ENCODE measurements around the gene ATXN1. TPM values are rescaled to one million over a fixed set of nuclear protein-coding genes. Genes with fewer than 3 reads are reported as not detected.

The ATXN1 gene
- total and polyA plus RNA-seq, 2 of the 8 experiments (the other 6 are each of a cell fraction or from before 2014, with no cell fraction given): 1.6 to 4.0 TPM

DNA sequence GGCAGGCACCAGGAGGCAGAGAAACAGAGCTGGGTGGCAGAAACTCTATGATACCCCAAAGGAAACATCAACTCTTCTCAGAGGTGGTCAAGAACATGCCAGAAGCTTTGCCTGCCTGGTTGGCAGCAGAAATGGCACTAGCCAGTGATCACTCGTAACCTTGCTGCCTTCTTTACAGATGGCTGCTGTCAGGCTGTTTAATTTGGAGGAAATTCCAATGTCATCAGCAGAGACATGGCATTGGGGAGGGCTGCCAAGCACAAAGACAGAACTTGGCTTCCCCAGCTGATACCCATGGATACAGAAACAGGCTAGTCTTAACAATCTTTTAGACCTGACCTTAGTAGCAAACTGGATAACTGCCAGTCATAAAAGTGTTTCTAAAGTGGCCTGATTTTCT, 369.2 kb downstream of the ATXN1 start:
- Histone ChIP-seq H3K4me3 (ENCODE audit: extremely low read depth in 1 of 4, insufficient read depth in 2 of 4, low read depth in 3 of 4, low read length in 4 of 4) (no peak overlapping the region), H3K27ac (ENCODE audit: low read depth, low read length) (no peak overlapping the region), H4K20me1 (replicated peaks in 1 of 2; ENCODE audit: control insufficient read depth in 1 of 2, insufficient read depth in 2 of 2, low read length in 2 of 2) (no peaks in the 10 kb centered on the region), H3K79me2 (ENCODE audit: control insufficient read depth in 1 of 2, insufficient read depth in 2 of 2, low read length in 2 of 2) (no peaks in the 10 kb centered on the region), H2BK20ac (ENCODE audit: low read length) (no peak overlapping the region), H3K27me3 (replicated peaks in 1 of 4; ENCODE audit: control insufficient read depth in 3 of 4, extremely low read depth in 1 of 4, insufficient read depth in 3 of 4, low read length in 3 of 4) (no peaks in the 10 kb centered on the region), H3K4me2 (ENCODE audit: insufficient read depth in 1 of 2, low read depth in 2 of 2, low read length in 2 of 2) (no peak overlapping the region), H2BK5ac (ENCODE audit: low read depth, low read length) (no peak overlapping the region), H4K5ac (ENCODE audit: insufficient read length, low read depth, low read length) (no peak overlapping the region), H3K79me1 (ENCODE audit: low read depth, low read length) (no peaks in the 10 kb centered on the region), H2AFZ (ENCODE audit: low read length) (no peak overlapping the region), H3K18ac (ENCODE audit: extremely low read depth, low read length) (no peak overlapping the region), H3K23me2 (ENCODE audit: low read depth, low read length) (no peaks in the 10 kb centered on the region), H4K8ac (ENCODE audit: extremely low read depth, insufficient read depth, low read length) (no peak overlapping the region), H2BK15ac (ENCODE audit: low read length) (no peak overlapping the region), H2BK120ac (replicated peaks; ENCODE audit: low read depth, low read length) (no peak overlapping the region), H2AK5ac (ENCODE audit: low read depth, low read length) (no peak overlapping the region), H3K36me3 (ENCODE audit: control insufficient read depth in 2 of 4, insufficient read depth in 4 of 4, low read length in 3 of 4) (no peaks in the 10 kb centered on the region), H3K9me3 (ENCODE audit: insufficient read depth in 2 of 2, low read depth in 1 of 2, low read length in 1 of 2) (no peaks in the 10 kb centered on the region), H3K14ac (ENCODE audit: insufficient read length) (no peak overlapping the region), H3K9ac (replicated peaks in 1 of 4; ENCODE audit: extremely low read depth in 1 of 4, low read depth in 3 of 4, low read length in 3 of 4) (no peak overlapping the region), H3K4ac (replicated peaks; ENCODE audit: insufficient read length, low read depth, low read length) (no peak overlapping the region), H4K91ac (replicated peaks; ENCODE audit: insufficient read length, low read length) (no peak overlapping the region), H3K4me1 (replicated peaks in 1 of 4; ENCODE audit: control insufficient read depth in 3 of 4, insufficient read depth in 4 of 4, low read length in 3 of 4) (no peaks in the 10 kb centered on the region), H3K23ac (ENCODE audit: insufficient read length) (no peak overlapping the region), H3K56ac (replicated peaks; ENCODE audit: insufficient read length, low read depth, low read length) (no peak overlapping the region), H2BK12ac (ENCODE audit: low read depth, low read length) (no peak overlapping the region)
- DNase-seq (ENCODE audit: low read depth in 1 of 2, low spot score in 2 of 2): no peak
- no peak for FAIRE-seq
- ChIA-PET CTCF (ENCODE audit: partially characterized antibody) (interaction anchor here (0.7 to 1.5 kb wide), 3 partner anchors 9 to 393 kb away, joined by 3 to 4 read pairs (median 3); no protein-coding TSS in a partner anchor), POLR2A (ENCODE audit: partially characterized antibody) (no interaction called here)
- 83% methylated on average over 1 of the region's 1 CpG; no CpG with 5 or more reads in 1 of the 2 experiments for WGBS, 2 experiments (ENCODE audit: extremely low coverage in 1 of 2, insufficient coverage in 1 of 2, insufficient read length in 1 of 2, insufficient replicate concordance in 2 of 2, low coverage in 1 of 2, low lambda C conversion rate in 2 of 2, missing lambda C conversion rate in 1 of 2)
- TF ChIP-seq JUND (IDR thresholded peaks at IDR 0.05; ENCODE audit: low read length): no peak
- TF ChIP-seq, protein P1, sequence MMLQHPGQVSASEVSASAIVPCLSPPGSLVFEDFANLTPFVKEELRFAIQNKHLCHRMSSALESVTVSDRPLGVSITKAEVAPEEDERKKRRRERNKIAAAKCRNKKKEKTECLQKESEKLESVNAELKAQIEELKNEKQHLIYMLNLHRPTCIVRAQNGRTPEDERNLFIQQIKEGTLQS (IDR thresholded peaks at IDR 0.05; ENCODE audit: insufficient read depth, low read depth, low read length): no peak
- no peak for TF ChIP-seq TAF1 (IDR thresholded peaks at IDR 0.05; ENCODE audit: low read depth, low read length)
- no peak for TF ChIP-seq CTBP2 (IDR thresholded peaks at IDR 0.05; ENCODE audit: borderline replicate concordance, insufficient read depth, insufficient read length, low read length)
- TF ChIP-seq SP1 (IDR thresholded peaks at IDR 0.05; ENCODE audit: low read depth, low read length): no peak
- no peak for TF ChIP-seq POLR2AphosphoS5 (IDR thresholded peaks at IDR 0.05; ENCODE audit: low read depth, low read length)
- TF ChIP-seq KDM1A (IDR thresholded peaks at IDR 0.05; ENCODE audit: borderline replicate concordance, low read length): no peak
- no peak for TF ChIP-seq SAP30 (IDR thresholded peaks at IDR 0.05; ENCODE audit: insufficient read depth, insufficient replicate concordance, low read length)
- no peak for TF ChIP-seq SP2 (IDR thresholded peaks at IDR 0.05; ENCODE audit: low read length)
- no peak for TF ChIP-seq RNF2 (IDR thresholded peaks at IDR 0.05; ENCODE audit: borderline replicate concordance, low read depth, low read length, missing control alignments, poor library complexity, severe bottlenecking)
- TF ChIP-seq KDM4A (IDR thresholded peaks at IDR 0.05; ENCODE audit: low read depth, low read length, severe bottlenecking): no peak
- TF ChIP-seq SIRT6 (IDR thresholded peaks at IDR 0.05; ENCODE audit: low read length): no peak
- TF ChIP-seq SRF (IDR thresholded peaks at IDR 0.05; ENCODE audit: low read depth, low read length): no peak
- TF ChIP-seq POU5F1 (IDR thresholded peaks at IDR 0.05; ENCODE audit: low read depth, low read length): no peak
- no peak for TF ChIP-seq JUN (IDR thresholded peaks at IDR 0.05; ENCODE audit: low read depth, low read length)
